Stimulated activated CD8-positive, alpha-beta memory T cell treated with anti-CD3 and anti-CD28 coated beads, Interleukin-12 subunit alpha, Interleukin-12 subunit beta, amount 100 ng/mL, for 24 hours (primary cell): Measurements from ENCODE around the gene PTPN23.

ENCODE experiments used
- DNase-seq: peaks from one replicate; pipeline ENCODE4 v3.0.0-alpha.2; 2020; ENCODE audit errors: extremely low read depth

The PTPN23 gene

DNA sequence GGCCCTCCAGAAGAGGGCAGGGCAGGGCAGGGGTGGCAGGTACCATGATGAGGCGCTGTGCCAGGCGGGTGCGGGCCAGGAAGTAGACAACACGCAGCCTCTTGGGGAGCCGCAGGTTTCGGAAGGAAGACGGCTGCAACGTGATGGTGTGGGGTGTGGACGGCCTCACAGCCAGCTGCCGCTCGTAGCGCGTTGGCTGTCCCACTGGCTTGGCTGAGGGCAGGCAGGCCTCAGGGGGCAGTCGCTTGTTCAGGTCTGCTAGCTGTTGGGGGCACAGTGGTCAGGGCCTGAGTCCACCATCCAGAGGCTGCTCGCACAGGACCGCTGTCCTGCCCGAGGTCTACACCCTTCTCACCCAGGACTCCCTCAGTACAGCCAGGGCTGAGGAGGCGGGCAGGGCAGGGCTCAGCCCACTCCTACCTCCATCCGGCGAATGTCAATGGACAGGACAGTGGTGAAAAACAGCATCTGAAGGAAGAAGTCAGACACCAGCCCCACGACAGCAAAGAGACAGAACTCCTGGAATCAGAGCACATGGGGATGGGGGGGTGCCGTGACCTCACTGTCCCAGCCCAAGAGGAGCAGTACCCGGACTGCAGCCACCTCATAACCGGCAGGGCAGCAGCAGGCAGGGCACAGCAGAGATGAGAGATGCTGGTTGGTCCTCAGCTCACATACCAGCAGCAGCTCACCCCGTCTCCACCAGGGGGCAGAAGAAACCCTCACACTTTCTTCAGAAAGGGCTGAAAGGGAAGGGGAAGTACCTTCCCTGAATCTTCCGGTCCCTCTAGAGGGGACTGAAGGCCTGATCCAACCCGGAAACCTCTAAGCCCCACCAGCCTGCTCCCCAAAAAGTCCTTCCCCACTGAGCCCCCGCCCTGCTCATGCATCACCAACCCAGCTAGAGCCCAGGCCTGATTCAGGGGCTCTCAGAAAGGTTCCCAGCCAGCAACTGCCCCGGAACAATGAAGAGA is 40.0 kb downstream of the PTPN23 start:
- peak; percentile 67 for DNase-seq

DNA sequence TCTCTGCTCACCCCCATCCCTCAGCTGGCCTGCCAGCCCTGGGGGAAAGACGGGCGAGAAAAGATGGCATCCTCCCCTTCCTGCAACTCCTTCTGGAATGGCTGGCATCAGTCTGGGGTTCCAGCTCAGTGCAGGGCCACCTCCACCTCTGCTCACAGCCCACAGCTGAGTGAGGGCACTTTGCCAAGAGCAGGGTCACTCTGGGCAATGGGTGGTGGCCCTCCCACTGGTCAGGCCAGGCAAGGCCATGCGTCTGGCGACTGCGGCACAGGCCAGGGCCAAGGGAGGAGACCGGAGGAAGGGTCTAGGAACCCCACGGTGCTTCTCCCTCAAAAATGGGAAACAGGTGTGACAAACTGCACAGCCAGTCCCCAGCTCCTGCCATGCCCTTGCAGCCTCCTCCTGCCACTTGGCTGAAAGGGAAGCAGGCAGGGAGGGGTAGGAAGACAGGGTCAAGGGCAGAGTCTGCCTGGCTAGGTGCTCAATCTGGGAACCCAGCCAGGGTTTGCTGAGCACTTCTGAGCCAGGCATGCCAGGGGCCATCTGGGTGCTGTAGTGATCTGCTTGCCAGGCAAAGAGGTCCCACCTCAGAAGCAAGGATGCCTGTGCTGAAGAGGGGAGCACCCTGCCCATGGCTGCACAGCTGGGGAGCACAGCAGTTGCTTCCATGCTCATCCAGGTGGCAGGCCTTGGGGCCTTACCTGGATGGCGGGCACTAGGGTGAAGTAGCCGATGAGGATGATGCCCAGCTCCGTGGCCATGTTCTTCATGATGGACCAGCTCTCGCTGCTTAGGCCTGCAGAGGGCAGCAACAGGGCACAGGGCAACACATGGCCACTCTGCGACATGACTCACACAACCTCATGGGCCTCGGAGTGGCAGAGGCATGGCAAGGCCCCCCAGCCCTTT is 41.2 kb downstream of the PTPN23 start:
- DNase-seq = no peak

DNA sequence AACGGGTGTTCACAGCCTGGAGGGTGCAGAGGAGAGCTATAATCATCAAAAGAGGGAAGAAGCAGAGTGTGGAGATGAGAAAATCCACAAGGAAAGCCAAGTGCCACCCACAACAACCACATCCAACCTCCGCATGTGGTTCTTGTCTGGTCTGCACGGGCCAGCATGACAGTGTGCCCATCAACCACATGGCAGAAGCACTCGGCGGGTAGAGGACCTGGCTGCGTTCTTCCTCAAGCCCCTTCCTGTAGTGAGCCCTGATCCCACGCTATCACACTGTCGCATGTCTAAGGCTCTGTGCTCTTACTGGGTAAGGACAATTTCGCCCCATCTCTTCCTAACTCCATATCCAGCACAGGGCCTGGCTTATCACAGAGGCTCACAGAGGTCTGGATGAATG is 41.9 kb downstream of the PTPN23 start:
- DNase-seq = no peak

DNA sequence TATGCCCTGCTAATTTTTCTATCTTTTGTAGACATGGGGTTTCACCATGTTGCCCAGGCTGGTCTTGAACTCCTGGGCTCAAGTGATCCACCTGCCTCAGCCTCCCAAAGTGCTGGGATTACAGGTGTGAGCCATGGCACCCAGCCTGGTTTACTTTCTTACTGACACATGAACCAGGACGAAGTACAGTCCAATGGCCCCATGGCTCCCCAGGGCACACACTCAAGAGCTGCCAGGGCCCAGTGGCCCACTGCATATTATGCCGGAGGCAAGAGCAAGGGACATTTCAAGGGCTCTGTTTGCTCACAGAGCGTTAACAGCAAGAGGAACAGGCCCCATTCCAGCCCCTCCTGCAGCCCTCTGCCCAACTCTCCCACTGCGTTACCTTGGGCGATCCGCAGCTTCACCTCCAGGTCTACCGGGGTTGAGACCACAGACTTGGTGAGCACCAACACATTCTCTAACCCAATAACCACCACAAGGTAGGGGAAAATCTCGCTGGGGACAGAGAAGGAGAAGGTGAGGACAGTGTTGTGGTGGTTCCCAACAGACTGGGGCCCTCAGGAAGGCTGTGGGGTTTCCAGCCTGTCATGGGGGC is 42.8 kb downstream of the PTPN23 start:
- DNase-seq = no peak

- DNase-seq = no peak
These were observed 43.9 kb downstream of the PTPN23 start for GRCh38 chr3:47424434-47425382.

DNA sequence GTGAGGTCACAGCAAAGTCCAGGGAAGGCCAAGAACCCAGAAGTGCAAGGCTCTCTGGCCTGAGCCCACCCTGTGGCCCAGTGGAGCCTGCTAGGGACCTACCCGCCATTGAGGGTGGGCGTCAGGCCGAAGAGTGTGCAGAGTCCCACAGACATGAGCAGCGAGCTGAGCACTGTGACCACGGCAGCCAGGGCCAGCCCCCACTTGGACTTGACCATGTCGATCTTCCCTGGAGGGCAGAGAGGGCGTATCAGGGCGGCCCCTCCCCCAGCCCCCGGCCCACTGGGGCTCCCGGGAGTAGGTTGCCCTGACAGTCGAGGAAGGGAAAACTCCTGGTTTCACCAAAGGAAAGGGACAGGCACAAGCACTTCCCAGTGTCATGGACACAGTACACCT is 44.6 kb downstream of the PTPN23 start:
- no peak for DNase-seq

DNA sequence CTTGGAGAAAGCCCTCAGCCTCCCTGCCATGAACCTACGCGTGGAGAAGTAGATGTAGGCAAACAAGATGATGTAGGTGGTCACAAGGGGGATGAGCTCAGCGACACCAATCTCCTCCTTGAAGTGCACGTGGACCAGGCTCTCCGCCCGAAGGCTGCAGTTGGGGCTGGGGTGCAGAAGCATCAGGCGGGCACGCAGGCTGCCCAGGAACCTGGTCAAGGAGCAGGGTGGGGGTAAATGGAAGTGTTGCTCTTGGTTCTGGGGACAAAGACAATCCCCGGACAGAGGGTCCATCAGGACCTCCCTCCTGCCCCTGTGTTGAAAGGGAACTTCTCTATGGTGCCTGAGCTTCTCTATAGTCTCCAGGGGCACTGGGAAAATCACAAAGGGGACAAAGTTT is 45.1 kb downstream of the PTPN23 start:
- DNase-seq = no peak

GRCh38 chr3:47427866-47428265 is 47.0 kb downstream of the PTPN23 start:
- no peak for DNase-seq

GRCh38 chr3:47428662-47429061 is 47.8 kb downstream of the PTPN23 start:
- no peak for DNase-seq

DNA sequence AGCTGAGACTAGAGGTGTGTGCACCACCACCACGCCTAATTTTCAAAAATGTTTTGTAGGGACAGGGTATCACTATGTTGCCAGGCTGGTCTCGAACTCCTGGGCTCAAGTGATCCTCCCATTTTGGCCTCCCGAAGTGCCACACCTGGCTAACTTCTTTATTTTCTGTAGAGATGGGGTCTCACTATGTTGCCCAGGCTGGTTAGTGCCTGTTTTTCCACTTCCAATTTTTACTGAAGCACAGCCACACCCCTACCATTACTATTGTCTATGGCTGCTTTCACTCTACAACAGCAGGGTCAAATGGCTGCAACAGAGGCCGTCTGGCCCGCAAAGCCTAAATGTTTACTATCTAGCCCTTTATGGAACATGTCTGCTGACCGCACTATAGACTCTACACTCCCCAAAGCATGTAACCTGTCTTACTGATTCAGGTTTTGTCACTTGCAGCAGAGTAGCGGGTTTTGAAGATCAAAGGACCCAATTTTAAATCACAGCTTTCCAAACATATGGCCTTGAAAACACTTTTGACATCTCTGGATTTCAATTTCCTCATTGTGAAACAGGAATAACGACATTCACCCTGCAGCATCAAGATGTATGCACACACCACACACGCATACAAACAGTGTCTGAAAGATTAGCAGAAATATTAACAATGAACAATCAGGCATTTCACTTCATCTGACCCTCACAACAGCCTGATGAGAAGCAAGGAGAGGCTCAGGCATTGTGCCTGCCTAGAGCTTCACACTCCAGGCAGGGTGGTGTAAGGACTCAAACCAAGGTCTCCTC is 48.9 kb downstream of the PTPN23 start:
- DNase-seq = no peak

DNA sequence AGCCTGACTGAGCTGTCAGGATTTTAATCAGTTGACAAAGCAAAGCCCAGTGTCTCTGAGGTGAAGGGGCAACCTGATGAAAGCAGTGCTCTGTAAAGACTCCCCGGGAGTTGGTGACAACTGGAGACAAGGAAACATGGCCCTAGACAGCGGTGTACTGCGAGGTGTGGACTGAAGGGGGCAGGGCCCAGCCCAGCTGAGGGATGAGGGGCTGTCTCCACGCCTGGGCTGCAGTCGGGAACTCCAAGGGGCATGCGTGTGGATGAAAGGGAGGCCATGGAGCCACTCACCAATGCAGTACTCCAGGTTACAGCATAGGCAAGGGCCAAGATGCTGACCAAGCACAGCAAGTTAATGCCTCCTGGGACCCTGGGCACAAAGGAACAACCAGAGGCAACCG is 49.8 kb downstream of the PTPN23 start:
- no peak for DNase-seq

DNA sequence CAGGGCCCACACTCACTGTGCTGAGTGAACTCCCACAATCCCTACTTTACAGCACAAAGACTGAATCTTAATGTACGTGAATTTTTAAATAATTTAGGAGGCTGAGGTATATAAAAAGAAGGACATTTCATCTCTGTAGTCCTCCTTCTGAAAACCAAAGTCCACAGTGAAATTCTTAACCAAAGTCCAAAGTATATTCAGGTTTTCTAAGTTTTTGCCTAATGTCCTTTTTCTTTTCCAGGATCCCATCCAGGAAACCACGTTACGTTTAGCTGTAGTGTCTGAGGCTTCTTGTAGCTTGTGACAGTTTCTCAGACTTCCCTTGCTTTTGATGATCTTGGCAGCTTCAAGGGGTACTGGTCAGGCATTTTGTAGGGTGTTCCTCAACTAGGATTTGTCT is 50.4 kb downstream of the PTPN23 start:
- DNase-seq = no peak

- DNase-seq = no peak
These were observed 51.9 kb downstream of the PTPN23 start for GRCh38 chr3:47432673-47433072.

DNA sequence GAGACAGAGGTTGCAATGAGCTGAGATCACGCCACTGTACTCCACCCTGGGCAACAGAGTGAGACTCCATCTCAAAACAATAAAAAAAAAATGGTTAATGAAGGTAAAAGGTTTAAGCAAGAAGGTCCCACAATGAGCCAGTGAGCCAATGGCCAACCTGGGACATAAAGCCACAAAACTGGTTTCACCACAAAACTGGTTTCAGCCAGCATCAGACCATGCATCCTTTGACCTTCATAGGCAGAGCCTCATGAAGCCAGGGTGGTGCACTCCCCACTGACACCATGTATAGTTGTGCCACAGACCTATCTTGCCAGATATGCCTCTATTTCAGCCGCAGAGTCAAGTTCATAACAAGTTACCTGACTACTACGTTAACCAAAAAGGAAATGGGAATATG is 53.0 kb downstream of the PTPN23 start:
- no peak for DNase-seq

DNA sequence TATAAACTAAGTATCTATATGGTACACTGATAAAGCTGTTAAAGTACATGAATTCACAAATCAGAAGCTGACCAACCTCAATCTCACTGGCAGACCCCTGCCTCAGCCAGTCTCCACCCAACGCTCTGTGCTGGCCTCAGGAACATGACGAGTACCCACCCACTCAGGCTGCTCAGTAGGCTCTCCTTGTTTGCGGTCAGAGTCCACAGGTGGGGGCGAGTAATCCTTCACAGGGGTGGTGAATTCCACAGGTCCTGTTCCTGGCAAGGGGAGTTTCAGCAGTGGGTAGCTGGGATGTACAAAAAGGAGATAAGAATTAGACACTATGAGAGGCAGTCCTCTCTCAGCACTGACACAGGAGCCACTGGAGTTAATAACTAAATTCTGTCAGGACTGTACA is 54.0 kb downstream of the PTPN23 start:
- no peak for DNase-seq

GRCh38 chr3:47436180-47436579 is 55.4 kb downstream of the PTPN23 start:
- no peak for DNase-seq

DNA sequence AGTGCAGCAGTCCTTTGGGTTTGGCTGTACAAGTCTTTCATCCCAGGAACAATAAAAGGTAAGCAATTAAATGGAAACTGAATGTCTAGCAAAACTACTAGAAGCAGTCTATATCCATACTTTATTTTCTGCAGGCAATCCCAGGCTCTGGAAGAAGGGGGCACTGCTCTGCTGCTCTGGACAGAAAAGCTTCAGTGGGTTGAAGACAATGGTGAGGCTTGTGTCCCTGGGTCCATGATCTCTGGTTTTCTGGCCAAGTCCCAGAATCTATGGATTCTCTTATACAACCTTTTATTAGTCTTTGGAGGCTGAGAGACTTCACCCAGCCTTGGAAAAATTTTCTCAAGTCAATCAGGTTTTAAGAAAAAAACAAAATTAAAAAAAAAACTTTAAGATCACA is 59.3 kb downstream of the PTPN23 start:
- no peak for DNase-seq

DNA sequence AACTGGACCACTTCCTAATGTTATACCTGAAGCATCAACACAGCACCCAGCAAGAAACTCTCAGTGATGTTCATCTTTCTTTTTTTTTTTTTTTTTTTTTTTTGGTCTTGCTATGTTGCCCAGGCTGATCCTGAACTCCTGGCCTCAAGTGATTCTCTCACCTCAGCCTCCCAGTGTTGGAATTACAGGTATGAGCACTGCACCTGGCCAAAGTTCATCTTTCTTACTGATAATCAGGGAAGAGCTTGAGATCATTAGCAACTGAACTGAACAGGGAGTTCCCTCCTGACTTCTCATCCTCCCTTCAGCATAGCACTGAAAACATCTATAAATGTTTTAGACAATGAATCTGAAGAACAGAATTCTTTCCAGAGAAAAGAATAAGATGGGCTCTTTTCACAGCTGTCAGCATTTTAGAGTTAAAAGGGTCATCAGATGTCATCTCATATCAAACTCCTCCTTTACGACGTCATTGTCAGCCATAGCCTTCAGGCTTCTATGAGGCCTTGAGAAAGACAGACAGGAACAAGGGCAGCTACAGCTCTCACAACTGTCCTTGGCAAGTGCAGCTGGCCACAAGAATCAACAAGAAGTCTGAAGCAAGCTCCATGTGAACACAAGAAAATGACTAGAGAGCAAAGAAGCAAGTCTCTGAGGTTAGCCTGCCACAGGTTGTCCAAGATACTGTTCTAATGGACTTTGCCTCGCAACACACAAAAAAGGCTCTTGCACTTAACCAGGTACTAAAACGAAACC is 61.2 kb downstream of the PTPN23 start:
- no peak for DNase-seq

GRCh38 chr3:47443611-47443995 is 62.8 kb downstream of the PTPN23 start:
- no peak for DNase-seq

DNA sequence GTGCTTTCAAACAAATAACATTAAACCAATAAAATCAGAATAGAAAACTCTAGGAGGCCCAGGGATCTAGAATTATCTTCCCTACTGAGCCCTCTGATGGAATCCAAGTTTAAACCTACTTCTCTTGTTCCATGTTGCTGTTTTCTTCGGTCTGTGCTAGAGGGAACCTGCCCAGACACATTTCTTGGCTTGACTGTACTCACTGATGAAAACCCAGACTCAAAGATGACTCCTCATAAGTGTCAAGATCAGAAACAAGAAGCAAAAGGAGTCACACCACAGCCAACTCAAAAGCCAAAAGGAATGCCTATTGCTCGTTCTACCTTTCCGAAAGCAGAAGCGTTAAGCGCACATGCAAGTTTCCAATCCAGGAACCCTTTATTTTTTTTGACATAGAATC is 63.3 kb downstream of the PTPN23 start:
- no peak for DNase-seq
